EL (cell line): ENCODE data around the gene TENT5C.

Experiments used
- DNase-seq: peaks from one replicate; pipeline ENCODE4 v3.0.0-alpha.2; 2016

The TENT5C gene

DNA sequence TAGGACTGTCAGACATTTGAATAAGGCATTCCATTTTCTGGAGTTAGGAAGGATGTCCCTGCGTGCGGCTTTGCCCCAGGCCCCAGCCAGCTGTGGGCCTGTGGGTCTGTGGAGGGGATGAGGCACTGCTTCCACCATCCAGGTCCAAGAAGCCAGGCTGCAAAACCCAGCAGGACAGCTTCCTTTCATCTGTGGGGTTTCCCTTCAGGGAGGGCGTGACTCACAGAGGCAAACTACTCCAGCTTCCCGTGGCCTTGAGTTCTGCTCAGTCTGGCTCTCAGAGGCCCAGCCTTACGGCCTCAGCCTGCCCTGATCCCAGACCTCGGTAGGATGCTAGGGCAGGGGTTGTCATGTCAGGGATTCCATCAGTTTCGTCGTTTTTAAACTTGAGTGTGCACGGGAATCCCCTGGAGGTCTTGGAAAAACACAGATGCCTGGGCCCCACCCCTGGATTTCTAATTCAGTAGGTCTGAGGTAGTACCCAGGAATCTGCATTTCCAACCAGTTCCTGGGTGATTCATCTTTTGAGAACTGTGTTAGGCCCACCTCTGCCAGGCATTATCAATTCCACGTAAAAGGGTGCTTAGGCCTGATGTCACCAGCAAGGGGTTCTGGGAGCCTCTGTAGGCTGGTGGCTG lies 32.3 kb upstream of the TENT5C start:
- peak; percentile 10 for DNase-seq

DNA sequence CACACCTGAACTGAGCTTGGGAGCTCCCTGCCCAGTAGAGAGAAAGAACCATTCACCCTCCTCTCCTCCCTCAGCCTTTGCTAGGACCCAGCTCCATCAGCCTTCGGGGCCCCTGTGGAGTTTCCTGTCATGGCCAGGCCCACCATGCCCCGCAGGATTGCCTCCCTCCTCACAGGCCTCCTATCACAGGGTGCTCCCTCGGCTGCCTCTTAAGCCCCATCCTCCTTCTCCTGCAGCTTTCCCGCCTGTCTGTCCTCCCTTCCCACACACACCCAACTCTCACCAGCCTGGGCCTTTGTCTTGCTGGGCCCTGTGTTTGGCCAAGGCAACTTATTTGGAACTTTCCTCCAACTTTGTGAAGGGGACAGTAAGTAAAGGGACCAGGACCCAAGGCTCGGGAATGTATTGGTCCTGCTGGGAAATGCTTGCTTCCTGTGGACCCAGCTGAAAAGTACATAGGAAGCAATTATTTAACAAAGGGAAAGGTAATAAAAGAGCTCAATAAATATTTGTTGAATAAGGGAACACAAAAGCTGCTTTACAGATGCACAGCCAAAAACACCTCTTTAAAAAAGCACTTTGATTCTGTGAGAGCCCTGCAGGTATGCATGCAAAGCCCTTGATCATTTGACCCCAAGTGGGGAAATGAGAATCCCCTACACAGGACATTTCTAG lies 31.6 kb upstream of the TENT5C start:
- DNase-seq: no peak

DNA sequence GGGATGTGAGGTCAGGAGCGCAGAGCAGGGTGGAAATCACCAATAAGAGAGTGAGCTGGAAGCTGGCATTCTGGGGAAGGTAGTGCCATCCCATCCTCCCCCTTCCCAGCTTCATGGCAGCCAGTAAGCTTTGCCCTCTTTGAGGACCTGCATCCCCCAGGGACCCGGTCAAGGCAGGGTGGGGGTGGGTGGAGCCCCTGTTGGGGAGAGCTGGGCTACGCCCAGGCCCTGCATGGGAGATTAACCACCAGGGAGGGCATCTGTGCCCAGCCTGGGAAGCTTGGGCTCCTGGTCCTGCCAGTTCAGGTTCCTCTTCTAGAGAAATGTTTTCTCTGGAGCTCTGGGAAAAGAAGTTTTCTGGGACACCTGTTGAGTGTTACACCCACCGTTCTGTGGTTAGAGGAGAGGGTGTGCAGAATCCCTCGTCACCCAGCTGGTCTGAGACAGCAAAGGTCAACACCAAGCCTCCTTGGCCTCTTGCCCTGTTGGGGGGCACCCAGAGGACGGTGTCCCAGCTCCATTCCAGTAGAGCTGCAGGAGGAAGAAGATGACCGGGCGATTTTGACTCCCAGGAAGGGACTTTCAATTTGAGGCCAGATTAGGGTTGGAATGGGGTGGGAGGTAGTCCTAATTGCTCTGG lies 30.1 kb upstream of the TENT5C start:
- DNase-seq: no peak

DNA sequence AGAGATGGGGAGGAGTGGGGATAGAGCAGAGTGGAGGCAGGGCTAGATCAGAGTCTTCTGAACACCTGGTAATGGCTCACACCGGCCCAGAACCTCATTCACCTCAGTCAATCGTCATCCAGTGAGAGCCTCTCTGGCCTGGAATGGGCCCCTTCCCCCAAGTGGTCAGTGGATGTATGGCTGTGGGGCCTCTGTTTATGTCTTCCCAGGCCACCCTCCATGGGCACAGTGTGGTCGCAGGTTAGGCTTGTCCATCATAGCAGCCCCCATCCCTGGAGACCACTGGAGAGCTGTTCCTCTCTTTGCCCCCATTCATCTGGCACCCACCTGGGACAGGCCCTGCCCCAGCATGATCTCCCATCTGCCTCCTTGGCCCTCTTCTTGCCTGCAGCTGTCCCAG lies 29.6 kb upstream of the TENT5C start:
- no peak for DNase-seq

DNA sequence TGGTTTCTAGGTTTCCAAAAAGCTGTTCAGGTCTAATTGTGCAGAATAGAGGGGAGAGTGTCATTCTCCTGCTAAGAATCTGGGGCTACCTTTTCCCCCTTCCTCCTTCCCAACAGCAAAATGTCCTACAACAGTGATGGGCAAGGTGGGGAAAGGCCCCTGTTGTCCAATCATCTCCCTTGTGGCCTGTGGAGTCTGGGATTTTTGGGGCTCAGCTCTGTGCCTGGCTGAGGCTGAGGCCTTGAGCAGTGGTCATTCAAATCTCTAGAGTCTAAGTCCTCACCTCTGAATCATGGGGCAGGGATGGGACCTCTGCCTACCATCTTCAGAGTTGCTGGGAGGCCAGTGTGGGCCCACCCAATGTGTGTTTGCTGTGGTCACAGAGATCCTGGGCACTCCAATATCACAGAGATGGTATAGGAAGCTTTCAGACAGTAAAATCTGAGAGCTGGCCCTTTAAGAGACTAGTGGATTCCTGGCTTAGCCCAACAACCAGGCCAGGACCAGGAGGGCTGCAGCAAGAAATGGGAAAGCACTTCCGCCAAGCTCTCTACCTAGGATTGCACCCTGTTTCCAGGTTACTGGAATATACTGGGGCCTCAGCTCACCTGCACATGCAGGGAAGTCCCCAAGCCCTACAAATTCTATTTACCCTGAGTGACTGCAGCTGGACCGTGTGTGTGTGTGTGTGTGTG lies 28.5 kb upstream of the TENT5C start:
- DNase-seq: no peak

DNA sequence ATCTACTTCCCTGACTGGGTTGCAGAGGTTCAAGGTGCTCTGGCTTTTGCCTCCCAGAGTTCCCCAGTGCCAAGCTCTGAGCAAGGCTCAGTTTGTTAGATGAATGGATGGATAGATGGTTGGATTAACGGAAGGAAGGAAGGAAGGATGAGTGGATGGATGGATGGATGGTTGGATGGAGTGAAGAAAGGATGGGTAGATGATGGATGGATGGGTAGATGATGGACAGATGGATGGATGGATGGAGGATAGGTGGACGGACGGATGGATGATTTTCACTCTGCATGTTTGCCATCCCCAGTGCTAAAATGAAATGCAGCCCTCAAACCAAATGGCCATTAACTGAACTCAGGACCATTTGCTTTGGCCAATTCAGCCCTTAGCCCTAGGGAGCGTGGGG lies 27.4 kb upstream of the TENT5C start:
- DNase-seq: no peak

DNA sequence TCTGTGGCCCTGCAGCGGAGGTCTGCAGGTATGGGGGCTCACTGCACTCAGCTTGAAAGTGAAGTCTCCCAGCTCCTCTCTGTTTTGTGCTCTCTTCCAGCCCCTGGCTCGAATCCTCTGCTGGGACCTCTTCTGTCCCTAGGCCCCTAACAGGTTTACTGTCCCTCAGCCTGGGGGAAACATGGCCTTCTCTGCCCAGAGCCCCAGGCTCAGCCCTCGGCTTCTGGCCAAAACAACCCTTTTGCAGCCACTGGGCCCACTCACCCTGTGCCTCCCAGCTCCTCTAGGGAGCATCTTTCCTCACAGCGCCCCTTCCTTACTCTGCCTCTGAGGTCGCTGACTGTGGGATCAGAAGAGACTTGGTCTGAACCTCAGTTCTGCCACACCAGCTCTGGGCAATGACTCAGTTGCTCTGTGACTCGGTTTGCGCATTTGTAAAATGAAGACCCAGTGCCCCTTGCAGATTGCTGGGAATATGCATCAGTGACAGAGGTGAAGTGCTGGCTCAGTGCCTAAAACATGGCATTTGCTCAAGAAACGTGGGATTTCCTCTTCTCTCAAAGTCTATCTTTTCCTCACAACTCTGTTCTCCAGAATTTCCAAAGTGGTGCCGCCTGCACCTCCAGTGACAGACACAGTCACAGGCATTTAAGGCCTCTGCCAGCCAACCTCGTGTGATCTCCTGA lies 26.5 kb upstream of the TENT5C start:
- DNase-seq: no peak

DNA sequence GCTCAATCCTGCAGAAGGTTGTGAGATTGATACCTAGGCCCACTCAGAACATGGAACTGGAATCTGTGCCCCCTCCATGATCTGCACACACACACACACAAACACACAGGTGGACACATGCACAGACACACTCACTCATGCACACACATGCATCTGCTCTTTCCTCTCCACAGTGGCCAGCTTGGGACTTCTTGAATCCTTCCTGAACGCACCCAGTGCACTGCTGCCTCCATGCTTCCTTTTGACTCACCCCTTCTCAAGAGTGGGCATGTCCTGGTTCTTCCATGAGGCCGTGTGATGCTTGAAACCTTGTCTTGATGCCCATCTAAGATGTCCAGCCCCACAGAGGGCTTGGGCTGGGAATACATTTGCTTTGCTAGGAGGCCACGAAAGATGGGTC lies 25.4 kb upstream of the TENT5C start:
- no peak for DNase-seq

DNA sequence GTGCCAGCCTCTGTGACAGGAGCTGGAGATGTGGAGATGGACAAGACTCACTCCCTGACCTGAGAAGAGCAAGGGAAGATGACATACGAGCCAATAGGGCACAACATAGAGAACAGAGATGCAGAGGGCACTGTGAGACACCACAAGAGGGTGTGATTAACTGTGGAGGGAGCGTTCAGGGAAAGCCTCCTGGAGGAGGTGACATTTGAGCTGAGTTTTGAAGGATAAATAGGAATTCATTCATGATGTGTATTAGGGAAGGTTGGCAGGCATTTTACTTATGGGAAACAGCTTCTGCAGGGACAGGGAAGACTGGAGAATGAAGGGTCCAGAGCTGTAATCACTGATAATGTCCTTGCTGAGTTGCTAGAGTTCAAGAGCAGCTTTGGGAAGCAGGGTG lies 25.0 kb upstream of the TENT5C start:
- DNase-seq: no peak

DNA sequence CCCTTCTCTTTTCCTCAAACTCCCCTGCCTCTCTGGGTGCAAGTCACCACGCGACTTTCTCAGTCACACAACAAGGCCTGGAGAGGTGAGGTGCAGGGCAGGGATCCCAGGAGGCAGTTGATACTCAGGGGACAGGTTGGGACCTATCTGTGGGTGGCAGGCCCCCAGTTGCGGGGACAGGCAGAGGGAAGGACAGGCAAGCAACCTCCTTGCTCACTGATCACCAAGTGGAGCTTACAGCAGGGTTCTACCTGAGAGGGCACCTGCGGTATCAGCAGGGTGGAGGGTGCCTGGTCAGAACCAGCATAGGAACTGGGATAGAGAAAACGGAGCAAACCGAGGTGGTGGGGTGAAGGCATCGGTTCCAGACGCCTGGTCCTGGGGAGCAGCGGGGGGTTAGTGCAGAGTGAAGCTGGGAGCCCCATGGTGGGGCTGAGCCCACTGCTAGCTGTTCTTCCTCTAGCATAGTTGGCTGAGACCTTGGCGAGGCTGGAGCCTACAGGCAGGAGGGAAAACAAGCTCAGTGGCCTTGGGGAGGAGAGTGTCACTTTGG lies 24.4 kb upstream of the TENT5C start:
- no peak for DNase-seq

DNA sequence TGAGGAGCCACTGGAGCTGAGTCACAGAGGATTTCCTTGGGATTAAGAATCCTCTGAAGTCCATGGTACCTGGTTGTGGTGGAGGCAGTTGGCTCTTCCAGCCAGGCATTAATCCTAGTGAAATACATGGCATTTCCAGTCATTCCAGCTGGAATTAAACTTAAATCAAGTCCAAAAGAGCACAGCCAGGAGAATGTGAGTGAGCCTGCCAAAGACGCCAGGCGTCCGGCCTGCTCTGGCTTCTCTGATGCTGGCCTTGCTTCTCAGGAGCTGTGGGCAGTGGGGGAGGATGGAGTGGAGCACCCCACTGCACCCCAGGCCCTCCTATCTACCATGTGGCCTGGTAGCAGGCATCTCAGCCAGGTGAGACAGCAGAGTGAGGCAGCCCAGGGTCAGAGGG lies 23.4 kb upstream of the TENT5C start:
- no peak for DNase-seq

DNA sequence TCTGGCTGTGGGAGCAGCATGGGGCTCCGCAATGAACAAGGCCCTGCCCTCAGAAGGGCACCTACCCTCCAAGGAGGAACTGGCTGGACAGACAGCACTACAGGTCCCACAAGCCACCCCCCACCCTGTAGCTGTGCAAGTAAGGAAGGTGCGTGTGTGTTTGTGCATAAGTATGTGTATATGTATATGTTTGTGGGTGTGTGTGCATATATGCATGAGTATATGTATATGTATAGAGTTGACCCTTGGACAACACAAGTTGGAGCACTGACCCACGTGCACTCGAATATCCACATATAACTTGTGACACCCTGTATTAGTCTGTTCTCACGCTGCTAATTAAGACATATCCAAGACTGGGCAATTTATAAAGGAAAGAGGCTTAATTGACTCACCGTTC lies 22.6 kb upstream of the TENT5C start:
- DNase-seq: no peak

DNA sequence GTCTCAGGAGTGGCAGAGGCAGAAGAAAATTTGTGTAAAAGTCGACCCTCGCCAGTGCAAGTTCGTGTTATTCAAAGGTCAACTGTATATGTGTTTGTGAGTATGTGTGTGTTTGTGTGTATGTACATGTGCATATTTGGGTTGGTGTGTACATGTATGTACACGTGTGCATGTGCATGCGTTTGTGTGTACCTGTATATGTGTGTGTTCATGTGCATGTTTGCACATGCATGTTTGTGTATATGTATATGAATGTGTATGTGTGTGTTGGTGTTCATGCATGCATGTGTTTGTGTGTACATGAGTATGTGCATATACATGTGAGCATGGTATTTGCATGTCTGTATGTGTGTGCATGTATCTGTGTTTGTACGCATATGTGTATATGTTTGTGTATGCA lies 21.7 kb upstream of the TENT5C start:
- no peak for DNase-seq

DNA sequence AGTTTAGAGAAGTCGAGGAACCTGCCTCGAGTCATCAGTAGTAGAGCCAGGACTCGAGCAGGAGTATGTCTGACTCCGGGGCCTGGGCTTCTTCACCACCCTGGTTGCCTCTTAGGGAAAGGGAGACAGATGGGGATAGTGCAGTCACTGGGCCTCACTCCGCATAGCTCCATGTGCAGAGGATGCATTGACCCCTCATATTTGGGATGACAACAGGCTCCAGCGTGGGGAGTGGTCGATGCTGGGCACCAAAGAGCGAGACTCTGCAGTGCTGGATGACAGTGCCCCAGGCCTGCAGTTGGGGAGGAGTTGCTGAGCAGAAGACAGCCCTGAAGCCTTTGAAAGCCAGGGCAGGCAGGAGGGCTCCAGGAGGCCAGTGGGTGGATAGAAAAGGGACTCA lies 20.8 kb upstream of the TENT5C start:
- DNase-seq: no peak

DNA sequence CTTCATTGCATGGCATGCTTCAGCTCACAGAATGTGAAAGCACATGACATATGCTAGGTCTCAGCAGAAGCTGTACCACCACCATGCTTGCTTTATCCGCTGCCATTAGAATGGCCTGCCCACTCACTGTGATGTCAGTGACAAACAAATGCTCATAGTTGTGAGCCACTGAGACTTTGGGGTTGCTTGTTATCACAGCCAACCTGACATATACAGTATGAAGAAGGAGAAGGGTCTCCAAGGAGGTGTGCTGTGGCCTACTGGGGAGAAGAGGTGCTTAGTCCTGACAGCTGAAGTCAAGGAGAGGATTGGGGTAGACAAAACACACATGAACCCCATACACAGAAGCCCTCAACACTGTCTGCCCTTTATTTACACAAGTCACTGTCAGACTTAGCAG lies 19.5 kb upstream of the TENT5C start:
- DNase-seq: no peak

DNA sequence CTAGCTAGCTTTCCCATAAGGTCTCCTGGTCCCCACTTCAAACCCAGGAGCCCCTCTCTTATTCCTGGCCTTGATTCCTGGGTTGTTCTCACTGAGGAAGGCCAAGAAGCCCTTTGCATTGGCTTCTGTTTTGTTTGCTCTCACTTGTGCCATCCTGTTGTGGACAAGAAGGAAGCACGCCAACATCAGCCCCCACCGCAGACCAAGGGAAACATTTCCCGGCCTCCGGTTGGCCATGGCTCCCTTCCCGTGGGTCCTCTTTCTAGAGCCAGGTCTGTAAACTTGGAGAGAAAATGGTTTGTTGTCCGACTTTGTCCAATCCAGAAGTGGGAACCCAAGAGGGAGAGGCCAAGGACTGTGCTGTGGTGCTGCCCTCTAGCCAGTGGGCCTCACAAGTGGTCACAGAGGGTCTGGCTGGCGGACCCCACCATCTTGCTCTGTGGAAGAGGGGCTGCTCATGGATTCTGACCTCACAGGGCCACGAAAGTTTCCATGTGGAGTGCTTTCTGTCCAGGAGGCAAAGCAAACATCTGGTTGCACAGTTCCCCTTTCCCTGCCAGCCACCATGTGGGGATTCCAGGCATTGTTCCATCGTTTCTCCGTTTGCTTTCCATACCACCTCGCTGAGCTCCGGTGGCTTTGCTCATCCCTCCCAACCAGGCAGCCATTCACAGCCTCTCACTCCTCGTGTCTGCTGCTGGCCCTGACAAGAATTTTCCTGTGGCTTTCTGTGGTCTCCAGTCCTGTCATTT lies 18.9 kb upstream of the TENT5C start:
- DNase-seq: no peak

DNA sequence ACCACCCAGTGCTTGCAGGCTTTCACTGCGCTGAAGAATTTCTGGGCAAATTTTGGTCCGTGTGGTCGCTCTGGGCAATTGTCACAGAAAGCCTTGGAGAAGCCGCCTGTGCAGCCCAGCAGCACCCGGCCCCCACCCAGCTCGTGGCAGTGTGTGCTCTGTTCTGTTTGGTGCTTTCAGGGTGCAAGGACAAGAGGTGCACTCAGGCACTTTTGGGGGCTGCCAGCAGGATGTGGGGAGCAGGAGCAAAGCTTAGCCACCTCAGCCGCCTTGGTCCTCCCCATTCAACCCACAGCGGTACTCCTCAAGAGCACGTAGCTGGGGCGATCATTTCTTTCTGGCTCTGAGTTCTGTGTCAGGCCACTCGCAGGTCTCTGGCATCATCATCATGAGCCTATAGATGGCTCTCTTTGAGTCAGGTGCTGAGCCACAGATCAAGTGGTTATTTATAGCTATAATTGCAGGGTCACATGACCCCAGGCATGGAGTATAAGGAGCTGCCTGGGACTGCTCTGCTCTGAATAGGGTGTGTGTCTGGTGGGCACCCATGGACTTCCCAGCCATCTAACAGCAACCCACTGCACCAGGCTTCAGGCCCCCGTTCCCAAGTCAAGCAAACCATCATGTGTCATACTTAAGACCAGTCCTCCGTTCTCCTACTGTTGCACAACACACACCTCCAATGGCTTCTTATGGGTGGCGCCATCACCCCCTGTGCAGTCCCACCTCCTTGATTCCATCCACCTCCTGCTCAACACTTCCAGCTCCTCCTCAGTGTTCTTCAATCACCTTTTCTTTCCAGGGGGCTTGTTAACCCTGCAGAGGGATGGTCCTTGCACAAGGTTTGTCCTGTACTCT lies 18.1 kb upstream of the TENT5C start:
- DNase-seq: no peak

DNA sequence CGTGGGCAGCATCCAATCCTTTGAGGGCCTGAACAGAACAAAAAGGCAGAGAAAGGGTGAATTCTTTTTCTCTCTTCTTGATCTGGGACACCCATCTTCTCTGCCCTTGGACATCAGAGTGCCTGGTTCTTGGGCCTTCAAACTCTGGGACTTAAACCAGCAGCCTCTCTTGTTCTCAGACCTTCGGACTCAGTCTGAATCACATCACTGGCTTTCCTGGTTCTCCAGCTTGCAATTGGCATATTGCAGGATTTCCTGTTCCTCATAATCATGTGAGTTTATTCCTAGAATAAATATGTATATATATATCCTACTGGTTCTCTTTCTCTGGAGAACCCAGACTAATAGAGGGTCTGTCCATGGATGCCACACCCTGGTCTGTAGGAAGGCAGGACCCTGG lies 16.3 kb upstream of the TENT5C start:
- DNase-seq: no peak

DNA sequence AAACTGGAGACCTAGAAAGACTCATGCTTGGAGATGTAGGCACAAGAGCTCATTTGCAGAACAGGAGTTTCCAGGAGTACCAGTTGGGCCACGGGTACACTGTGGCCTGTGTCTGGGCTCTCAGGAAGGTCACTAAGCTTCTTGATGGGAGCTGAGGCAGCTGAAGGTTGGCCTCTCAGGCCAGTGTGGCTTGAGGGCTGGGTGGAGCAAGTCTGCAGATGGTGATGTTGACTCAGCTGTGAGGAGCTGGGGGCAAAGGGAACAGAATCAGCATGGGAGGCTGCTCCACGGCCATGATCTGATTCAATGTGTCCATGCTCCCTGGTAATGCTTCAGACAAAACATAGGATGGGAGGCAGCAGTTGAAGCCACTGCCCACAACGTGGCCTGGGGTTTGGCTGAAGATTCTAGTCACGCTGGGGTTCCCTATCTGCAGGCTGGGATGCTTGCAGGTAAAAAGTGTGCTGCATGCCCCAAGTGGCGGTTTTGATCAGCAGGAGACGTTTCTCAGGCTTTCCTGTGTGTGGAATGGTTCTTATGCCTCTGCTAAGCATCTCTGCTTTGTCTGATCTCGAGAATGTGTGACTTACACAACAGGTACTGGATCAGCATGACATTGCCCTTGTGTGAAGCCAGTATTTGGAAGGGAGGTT lies 15.4 kb upstream of the TENT5C start:
- no peak for DNase-seq

DNA sequence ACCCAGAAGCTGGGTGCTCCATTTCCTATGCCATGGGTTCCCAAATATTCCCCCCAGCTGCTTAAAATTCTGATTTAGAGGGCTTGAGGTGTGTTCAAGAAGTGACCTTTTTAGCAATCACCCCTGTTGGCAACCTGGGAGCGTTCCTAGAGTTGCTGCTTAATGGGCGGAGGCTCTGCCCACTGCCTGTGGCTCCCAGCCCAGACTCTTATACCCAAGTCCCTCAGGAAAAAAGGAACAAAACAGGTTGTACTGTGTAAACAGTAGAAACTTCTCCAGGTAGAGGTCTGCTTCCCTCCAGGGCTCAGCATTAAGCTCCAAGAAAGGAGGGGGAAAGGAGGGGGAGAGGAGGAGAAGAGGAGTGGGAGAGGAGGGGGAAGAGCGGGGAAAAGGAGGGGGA lies 14.6 kb upstream of the TENT5C start:
- no peak for DNase-seq

DNA sequence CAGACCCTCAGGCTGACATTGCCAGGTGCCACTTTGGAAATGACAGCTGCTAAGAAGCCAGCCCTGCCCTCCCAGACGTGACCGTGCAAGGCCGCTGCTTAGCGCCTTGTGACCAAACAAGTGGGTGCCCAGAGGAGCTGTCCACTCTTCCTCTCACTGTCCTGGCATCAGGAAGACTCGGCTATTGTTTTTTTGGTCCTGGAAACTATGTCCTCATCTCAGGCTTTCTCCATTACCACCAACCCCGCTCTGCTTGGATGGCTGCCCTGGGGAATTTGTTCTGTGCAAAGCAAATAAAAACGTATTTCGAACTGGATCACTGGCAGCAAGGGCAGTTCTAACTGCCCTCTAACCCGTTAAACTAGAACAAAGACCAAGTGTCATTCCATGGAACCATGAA lies 13.7 kb upstream of the TENT5C start:
- DNase-seq: no peak
